ENCODE data around the gene SLC25A28.
"Not testable (repeated sequence)": the region's sequence is repeated elsewhere in the genome, so short reads cannot be mapped to it uniquely, and the experiment has no call there.

Gene SLC25A28

DNA sequence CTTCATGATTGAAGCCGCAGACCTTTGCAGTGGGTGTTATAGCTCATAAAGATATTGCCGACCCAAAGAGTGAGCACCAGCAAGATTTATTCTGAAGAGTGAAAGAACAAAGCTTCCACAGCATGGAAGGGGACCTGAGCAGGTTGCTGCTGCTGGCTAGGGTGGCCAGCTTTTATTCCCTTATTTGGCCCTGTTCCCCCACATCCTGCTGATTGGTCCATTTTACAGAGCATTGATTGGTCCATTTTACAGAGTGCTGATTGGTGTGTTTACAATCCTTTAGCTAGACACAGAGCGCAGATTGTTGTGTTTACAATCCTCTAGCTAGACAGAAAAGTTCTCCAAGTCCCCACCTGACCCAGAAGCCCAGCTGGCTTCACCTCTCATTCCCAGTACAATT lies 4.9 kb upstream of the SLC25A28 start:
- not testable (repeated sequence) for DNase-seq

DNA sequence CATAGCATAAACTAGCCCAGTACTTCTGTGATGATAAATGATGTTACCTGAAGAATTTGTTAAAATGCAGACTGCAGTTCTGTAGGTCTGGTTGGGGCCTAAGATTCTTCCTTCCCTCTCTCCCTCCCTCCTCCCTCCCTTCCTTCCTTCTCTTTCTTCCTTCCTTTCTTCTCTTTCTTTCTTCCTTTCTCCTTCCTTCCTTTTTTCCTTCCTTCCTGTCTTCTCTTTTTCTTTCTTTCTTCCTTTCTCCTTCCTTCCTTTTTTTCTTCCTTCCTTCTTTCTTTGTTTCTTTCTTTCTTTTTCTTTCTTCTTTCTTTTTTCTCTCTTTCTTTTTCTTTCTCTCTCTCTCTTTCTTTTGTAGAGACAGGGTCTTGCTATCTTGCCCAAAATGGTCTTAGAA lies 3.7 kb upstream of the SLC25A28 start:
- DNase-seq: no peak

DNA sequence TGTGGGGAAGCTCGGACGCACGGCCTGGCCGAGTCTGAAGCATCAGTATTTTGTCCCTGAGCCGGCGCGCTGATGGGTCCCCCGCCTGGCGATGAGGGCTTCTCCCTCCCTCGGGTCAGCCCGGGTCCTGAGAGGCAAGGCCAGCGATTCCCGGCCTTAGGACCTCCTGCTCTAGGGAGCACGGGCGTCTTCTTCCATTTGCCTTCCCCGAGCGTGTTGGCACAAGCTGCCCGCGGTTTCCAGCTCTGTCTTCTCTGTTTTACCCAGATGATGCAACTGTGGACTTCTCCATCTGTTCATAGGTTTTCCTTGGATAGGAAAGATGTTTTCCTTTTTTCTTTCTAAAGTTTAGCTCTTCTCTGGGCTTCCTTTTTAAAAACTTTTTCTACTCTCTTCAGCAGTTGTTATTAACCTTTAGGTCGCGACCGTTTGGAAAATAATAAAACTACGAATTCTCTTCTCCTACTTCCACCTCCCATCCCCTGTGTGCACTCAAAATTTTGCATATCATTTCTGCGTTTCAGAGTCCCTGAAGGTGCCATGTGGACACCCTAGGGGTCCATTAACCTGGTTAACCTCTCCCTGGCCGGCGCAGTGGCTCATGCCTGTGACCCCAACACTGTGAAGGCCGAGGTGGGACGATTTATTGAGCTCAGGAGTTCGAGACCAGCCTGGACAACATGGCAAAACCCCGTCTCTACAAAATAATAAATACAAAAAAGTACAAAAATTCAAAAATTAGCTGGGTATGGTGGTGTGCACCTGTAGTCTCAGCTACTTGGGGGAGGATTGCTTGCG lies 1.4 kb upstream of the SLC25A28 start:
- no peak for DNase-seq

DNA sequence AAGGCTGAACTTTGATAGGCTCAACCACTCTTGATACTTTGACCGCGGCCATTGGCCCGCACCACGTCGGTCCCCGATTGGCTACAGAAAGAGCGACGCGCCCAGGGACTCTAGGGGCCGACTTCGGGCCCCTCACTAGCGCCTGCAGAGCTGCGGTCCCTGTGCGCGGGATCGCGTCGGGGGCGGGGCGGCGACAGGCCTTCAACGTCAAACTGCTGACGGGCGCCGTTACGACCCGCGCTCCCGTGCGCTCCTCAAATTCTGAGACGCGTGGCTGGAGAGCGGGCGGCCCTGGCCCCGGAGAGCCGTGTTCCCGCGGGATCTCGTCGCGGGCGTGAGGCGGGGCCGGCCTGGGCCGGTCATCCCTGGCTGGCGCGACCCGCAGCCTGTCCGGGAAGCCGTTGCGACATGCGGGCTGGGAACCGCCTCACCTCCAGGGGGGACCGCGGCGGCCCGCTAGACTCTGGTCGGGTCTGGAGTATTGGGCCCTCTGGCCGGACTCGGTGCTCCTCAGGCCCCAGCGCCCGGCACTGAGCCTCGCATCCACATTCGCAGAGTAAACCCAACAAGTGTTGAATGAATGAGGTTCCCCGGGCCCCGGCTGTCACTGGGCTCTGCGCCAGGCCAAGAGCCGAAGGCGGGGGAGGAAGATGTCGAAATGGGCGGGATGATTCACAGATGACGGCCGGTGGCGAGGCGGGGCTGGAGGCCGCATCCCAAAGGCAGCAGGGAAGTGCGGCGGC lies 643 bp upstream of the SLC25A28 start:
- DNase-seq: peak; percentile 80 to 98

DNA sequence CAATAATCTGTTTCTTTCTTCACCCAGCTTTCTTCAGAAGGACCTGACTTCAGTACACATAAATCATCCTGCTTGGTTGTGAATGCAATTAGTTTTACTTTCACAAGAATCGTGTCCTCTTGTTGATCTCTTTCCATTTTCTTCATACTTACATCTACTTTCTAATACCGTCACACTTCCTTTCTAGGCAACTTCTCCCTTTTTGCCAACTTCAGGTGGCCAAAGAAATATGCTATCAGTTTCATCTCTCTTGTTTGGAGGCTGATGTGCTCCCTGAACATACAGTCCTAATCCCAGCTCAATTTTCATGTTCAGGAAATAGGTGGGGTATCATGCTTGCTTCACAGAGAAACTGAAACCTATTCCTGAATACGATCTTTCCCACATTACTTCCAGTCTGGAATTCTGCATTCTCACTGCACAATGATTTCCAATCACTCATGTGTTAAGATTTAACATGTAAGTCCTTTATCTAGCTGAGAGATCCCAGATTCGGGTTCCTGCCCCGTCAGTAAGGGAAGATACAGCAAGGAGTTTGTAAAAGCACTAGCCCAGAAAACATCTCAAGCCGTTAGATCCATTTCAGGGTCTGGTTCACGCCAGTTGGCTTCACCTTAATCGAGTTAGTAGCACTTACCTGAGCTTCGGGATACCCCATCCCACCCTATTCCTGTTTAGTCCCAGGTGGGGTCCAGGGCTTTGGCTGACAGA lies 994 bp downstream of the SLC25A28 start:
- DNase-seq: peak in 1 of 2 donors; percentile 35

DNA sequence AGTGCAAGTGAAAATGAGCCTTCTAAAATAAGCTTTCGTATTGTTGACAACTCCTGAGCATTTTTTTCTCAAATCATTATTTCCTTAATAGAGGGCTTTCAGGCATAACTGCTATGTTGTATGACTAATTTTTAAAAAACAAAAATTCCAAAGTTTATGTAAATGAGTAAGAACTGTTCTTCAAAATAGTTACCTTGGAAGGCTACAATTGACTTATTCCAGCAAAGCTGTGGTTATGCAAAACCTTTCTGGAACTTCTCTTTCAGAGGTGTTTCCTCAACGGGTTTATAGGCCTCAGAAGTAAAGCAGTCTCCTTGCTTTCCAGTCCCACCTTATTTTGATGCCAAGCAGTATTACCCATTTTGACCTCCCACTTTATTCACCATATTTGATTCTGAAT lies 2.5 kb downstream of the SLC25A28 start:
- DNase-seq: no peak

DNA sequence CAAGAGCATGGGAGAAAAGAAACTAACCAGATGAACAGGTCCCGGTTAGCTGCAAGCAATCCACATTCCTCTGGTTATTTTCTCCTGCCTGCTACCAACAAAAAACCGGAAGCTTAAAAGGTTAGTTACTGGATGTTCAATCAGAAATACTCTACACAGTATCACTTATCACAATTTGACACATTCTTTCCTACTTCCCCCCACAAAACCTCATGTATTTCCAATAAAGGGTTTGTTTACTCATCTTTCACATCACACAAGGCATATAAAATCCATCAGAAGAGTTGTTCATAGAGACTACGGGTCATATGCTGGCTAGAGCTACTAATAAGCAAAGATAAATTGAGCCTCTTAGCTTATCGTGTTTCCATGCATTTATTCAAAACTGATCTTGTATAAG lies 4.8 kb downstream of the SLC25A28 start:
- no peak for DNase-seq

DNA sequence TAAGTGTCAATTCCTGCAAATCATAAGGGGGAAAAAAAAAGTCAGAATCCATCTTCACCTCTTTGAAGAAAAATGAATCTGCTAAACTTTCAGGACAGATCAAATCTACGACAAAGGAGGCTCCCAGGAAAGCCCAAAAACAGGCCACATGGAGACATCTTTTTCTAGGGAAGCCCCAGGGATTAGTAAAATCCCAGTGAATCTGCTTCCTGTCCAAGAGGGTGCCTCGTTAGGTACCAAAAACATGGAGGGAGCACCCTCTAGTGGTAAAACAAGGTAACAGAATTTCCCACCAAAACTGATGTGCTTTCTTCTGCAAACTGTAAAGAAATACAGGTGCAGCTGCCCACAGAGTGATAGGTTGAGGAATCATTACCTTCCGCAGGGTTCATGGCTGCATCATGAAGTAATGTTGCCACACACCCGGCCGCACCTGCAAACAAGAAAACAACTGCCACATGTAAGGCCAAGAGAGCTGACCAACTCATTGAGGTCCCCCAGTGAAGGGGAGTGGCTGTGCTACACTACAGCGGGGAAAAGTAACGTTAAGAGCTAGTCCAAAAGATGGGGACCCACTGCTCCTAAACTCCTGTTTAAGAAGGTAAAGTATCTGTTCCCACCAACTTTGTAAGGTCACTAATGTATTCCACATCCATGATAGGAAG lies 7.9 kb downstream of the SLC25A28 start:
- peak; percentile 24 to 70 for DNase-seq

DNA sequence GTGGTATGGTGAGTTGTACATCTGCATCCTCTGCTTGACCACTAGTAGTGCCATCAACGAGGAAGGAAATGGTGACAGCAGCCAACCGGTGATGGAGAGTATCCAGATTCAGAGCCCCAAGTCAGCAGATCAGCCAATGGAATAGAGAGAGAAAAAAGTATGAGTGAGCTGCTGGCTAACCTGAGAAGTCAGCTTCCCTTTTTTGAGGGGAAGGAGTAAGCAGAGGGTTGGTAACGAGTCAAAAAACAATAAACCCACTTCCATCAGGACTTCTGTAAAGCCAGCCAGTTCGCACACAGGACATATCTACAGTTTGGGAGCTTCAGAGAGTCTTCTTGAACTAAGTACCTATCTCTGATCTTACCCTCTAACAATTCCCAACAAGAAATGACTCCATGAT lies 8.9 kb downstream of the SLC25A28 start:
- DNase-seq: no peak

DNA sequence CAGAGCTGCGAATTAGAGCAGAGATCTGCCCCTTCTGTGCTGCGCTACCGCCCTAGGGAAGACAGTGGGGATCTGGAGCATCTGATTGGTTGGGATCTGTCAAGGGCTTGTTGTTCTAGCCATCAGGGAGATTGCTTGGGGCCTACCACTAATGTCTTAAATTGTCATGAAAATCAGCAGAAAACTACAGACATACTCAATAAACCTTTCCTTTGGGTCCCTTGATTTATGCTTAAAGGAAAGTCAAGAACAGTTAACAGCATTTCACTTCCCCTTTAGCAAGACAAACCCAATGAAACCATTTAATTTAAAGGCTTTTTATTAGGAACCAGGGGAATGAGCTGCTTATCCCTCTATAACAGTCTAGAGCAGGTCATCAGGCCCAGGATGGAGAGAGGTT lies 10.0 kb downstream of the SLC25A28 start:
- no peak for DNase-seq

DNA sequence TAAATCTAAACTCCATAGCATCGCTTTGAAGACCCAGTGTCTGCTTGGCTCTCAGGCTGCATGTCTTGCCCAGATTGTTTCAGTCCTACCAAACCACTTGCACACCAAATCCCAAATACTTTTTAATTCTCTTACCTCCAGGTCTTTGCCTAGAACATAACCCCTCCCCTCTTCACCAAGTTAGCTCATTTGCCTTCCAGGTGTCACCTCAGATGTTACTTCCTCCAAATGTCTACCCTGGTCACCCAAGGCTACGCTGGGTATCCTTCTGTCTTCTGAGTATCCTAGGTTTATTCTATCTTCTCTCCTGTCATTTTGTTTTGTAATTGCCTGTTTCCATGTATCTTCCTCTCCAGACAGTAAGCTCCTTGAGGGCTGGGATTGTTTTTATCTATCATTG lies 11.1 kb downstream of the SLC25A28 start:
- DNase-seq: no peak

DNA sequence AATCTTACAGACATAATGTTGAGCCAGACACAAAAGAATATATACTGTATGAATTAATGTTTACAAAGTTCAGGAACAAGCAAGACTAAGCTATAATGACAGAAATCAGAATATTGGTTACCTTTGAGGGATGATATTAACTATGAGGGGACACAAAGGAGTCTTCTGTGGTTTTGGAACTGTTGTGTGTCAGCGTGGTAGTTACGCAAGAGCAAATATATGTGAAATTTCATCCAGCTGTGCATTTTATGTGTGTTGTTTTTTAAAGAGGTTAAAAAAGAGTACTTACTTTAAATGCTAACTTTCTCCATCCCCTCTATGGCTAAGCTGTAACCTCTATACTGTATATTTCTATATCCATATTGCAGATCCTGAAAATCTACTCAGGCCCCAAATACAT lies 14.9 kb downstream of the SLC25A28 start:
- DNase-seq: no peak

DNA sequence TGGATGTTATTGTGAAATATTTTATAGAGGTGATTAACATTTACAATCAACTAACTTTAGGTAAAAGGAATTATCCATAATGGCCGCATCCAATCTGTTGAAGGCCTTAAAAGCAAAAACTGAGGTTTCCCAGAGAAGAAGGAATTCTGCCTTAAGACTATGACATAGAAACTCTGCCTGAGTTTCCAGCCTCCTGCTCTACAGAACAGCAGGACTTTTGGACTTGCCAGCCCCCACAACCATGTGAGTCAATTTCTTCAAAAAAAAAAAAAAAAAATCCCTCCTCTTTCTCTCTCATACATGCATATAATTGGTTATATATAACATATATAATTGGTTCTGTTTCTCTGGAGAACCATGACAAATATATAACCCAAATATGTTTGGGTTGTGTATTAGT lies 15.4 kb downstream of the SLC25A28 start:
- DNase-seq: no peak

DNA sequence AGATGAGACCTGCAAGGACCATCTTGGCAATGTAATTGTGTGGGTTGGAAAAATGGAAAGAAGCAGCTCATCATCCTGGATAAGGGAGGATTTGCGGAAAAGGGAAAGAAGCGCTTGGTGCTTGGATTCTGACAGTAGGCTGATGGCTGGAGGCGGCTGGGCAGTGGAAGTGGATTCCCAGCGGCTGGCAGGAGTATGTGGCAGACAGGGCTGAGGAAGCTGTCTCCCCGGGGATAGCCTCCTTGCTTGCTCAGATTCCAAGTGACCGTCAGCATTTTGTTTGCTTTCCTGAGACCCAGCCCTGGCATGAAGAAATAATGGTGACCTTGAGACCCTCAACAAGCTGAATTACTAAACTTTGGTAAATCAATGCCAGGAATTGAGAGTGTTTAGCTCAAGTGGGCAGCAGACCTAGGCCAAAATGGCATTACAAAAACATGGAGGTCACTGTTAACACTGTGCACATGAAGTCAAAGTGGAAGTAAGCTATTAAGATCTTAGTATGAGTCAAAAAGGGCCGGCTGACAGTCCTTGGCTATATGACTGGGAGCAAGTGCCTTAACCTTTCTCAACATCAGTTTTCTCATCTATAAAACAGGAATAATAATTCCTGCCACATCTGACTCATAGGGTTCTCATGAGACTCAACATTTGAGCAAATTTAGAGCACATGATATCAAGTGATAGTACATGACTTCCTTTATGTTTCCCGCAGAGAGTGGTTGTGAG lies 21.3 kb downstream of the SLC25A28 start:
- no peak for DNase-seq

DNA sequence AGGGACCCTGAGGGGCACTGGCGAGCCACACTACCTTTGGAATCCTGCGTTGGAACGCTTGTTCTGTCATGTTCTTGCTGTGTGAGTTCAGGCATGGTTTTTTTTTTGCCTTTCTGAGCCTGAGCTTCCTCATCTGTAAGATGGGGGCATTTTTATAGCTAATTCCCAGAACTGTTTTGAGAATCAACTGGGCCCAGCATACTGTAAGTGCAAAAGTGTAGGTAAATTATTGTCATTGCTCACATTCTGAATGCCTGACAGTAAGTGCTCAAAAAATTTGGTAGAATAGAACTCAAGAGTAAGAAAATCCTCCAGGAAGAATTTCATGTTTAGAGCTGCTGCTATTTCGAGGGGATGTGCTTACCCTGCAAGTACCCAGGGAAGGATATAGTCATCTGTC lies 22.2 kb downstream of the SLC25A28 start:
- no peak for DNase-seq

DNA sequence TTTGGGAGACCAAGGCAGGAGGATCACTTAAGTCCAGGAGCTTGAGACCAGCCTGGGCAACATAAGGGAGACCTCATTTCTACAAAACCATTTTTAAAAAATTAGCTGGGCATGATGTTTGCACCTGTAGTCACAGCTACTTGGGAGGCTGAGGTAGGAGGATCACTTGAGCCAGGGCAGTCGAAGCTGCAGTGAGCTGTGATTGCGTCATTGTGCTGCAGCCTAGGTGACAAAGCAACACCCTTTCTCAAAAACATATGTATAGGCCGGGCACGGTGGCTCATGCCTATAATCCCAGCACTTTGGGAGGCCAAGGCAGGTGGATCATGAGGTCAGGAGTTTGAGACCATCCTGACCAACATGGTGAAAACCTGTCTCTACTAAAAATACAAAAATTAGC lies 23.5 kb downstream of the SLC25A28 start:
- DNase-seq: not testable (repeated sequence)

DNA sequence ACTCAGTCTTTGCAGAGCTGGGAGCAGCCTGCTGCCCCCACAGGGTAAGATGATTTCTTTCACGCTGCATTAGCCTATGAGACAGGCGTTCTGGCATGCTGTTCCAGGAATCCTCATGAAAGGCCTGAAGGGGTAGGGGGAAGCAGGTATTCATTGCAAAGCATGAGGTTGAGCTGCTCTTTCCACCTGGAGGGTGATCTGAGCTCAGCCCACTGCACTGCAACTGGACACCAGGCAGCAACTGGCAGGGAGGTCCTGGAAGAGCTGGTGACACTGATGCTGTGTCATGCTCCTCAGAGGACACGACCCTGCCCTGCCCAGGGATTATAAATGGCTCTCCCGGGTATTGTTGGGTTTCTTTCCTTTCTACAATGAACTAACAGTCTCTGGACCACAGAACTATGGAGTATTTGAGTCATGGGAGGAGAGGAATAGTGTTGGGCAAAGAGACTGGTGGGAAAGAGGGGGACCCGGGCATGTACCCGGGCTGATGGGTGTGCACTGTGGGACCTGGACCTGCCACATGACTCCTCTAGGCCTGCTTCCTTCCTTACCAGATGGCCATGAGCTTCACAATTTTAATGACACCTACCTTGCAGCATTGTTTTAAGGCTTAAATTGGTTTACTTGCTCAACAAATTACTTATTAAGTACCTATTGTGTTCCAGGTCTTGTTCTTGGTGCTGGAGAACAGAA lies 24.3 kb downstream of the SLC25A28 start:
- DNase-seq: no peak

DNA sequence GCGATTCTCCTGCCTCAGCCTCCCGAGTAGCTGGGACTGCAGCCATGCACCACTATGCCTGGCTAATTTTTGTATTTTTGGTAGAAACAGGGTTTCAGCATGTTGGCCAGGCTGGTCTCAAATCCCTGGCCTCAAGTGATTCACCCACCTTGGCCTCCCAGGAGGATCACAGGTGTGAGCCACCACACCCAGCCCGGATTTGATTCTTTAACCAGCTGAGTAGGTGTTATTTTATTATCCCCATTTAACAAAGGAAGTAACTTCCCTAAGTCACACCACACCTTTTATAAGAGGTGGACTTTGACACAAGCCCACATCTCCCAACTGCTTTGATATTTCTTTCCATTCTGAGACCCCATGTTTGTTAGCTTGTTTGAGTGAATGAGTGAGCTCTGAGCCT lies 25.0 kb downstream of the SLC25A28 start:
- no peak for DNase-seq

DNA sequence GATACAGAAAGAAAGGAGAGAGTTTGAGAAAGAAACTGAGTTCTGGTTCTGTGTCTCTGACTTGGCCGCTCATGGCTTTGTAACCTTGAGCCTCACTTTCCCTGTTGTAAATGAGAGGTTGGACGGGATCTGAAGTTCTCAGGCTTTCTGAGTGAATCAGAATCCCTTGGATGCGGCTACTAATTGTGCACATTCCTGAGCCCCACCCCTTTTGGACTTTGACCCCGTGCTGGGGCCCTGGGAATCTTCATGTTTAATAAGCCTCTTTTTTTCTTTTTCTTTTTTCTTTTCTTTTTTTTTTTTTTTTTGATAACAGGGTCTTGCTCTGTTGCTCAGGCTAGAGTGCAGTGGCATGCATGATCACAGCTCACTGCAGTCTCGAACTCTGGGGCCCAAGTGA lies 26.9 kb downstream of the SLC25A28 start:
- no peak for DNase-seq

DNA sequence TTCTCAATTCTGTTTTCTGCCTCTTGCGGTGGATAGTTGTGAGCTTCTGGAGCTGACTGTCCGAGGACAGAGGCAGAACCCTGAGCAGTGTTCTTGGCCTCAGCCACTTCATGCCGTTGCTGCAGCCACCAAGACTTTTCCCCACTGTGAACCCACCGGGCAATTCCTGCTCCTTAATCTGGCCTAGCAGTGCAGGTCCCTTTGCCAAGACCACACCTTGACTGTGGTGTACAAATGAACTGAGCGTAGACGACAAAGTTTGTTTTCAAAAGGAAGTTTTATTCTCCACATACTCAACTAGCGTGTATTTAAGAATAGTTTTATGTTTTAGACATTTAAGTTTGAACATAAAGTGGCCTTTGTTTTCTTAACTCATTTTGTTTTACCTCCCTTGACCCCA lies 29.4 kb downstream of the SLC25A28 start:
- no peak for DNase-seq

DNA sequence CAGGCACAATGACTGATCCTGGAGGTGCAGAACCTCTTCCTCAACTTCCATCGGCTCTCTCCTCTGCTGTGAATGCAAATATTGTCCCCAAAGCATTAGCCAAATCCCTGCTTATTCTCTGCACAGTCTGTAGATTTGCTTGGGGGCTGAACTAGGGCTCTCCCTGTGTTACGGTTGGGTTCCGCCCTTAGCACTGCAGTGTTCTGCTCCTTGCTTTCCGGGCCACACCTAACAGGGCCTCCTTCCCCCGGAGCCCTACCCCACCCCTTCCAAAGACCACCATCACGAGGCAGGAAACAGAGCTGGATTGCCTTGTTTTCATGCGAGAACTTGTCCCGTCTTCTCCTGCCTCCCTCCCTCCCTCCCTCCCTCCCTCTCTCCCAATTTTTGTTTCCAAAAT lies 36.6 kb downstream of the SLC25A28 start:
- DNase-seq: no peak

DNA sequence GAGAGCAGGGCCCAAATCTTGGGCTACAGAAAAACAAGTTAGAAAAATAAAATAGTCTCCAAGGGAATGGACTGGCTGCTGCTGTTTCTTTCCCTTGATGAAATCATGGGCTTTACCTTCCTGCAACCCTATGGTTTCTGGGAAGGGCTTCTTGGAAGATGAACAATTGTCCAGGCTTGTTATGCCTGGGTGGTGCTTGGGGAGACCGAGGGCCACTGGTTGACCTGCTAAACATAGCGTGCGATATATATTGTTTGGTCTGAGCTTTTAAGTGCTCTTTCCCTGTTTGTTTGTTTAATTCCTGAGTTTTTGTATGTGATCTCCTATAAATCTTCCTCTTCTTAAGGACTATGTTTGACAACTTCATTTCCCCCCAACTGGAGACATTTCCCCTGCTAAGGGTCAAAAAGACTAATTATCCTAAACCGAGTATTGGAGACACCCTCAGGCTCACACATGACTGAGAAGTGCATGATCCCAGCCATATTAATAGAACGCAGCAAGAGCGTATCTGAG lies 37.9 kb downstream of the SLC25A28 start:
- DNase-seq: no peak
